Cardiac muscle cell (in vitro differentiated cells and primary cell): ENCODE measurements around the gene FOXJ3. TPM values are rescaled to one million over a fixed set of nuclear protein-coding genes. Genes with fewer than 3 reads are reported as not detected.

ENCODE experiments used
- DNase-seq, 2 donors: peaks; one replicate each; pipeline versions ENCODE4 v3.0.0 to v3.0.0-alpha.2; 2010 to 2017; ENCODE audit warnings: low read depth in 1 of 2, low spot score in 1 of 2
- H3K27ac ChIP-seq: fragments of 200-600 bp; sonication (generic); 2 replicates; pipeline ENCODE4 v1.5.1; 2016
- H3K27me3 ChIP-seq: fragments of 200-600 bp; sonication (generic); 2 replicates; pipeline ENCODE4 v1.6.0; 2016; ENCODE audit warnings: control low read depth
- H3K36me3 ChIP-seq: fragments of 200-600 bp; sonication (generic); 2 replicates; pipeline ENCODE4 v1.5.1; 2016; ENCODE audit warnings: control low read depth
- H3K4me1 ChIP-seq: fragments of 200-600 bp; sonication (generic); 2 replicates; pipeline ENCODE4 v1.8.1; 2017; ENCODE audit warnings: low read depth, mild to moderate bottlenecking, mixed run types
- H3K4me3 ChIP-seq: fragments of 200-600 bp; sonication (generic); 2 replicates; pipeline ENCODE4 v1.5.1; 2016; ENCODE audit warnings: mild to moderate bottlenecking
- H3K9me3 ChIP-seq: fragments of 200-600 bp; sonication (generic); 2 replicates; pipeline ENCODE4 v1.5.1; 2017; ENCODE audit warnings: low read depth, mild to moderate bottlenecking, control low read depth
- polyA plus RNA-seq: library from polyadenylated mRNA; unstranded; fragments of >200 nt; fragmentation: Nextera tagmentation; extraction: Ambion mirVana; gene quantifications from 2 replicates; pipeline ENCODE4 v1.2.1, GENCODE V29; 2016
- total RNA-seq: library from RNA; depleted of rRNA; stranded (reverse); fragments of >200 nt; gene quantifications from 2 replicates; pipeline ENCODE4 v1.2.3, GENCODE V29; 2016
- TF ChIP-seq, protein P1 (sequence below): IDR thresholded peaks from 2 replicates; pipeline ENCODE4 v1.5.1; 2012; ENCODE audit warnings: low read depth, mild to moderate bottlenecking, low read length

FOXJ3 gene
- total and polyA plus RNA-seq, 2 experiments from 2014 or later = 25.4 to 54.1 TPM

DNA sequence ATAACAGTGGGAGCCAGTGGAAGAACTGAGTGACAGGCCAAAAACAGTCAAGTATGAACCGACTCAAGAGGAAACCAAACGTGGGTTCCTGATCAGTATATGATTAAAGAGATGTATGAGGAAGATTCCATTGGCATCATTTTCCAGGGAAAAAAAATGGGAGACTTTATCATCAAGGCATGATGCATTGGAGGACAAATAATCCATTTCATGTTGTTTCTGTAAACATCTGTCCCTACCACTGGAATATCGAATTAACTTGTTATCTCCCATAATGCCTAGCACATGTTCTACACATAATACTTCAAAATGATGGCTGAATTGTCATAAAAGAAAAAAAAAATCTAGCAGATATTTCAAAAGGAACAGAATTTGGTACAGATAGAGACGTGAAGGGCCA is 13.3 kb downstream of the FOXJ3 start:
- TF ChIP-seq, protein P1, sequence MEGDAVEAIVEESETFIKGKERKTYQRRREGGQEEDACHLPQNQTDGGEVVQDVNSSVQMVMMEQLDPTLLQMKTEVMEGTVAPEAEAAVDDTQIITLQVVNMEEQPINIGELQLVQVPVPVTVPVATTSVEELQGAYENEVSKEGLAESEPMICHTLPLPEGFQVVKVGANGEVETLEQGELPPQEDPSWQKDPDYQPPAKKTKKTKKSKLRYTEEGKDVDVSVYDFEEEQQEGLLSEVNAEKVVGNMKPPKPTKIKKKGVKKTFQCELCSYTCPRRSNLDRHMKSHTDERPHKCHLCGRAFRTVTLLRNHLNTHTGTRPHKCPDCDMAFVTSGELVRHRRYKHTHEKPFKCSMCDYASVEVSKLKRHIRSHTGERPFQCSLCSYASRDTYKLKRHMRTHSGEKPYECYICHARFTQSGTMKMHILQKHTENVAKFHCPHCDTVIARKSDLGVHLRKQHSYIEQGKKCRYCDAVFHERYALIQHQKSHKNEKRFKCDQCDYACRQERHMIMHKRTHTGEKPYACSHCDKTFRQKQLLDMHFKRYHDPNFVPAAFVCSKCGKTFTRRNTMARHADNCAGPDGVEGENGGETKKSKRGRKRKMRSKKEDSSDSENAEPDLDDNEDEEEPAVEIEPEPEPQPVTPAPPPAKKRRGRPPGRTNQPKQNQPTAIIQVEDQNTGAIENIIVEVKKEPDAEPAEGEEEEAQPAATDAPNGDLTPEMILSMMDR = no peak
- no peaks in the 10 kb centered on the region for H3K27me3 ChIP-seq
- H3K4me3 ChIP-seq = no peak overlapping the region

DNA sequence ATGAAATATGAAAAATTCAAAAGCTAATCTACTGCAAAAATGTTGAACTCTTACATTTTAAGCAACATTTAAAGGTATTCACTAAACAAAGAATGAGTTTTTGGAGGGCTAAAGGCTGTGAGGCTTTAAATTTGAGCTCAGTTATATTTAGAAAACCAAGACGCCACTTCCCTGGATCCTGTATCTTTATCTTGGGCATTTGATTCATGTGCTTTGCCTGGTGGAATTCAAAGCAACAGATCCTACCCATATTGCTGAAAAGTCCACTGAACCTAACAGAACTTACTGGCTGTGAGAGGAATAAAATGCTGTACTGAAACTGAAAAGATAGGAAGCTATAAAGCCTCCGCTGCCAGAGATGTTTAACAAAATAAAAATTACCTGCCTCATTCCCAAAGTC is 14.3 kb downstream of the FOXJ3 start:
- TF ChIP-seq, protein P1 = no peak

More for the DNA sequence above, 13.3 kb downstream of the FOXJ3 start:
- no peak for DNase-seq
- H3K36me3 ChIP-seq = no peaks in the 10 kb centered on the region
- H3K9me3 ChIP-seq = no peaks in the 10 kb centered on the region
- peaks cover 28% of the 10 kb centered on the region for H3K4me1 ChIP-seq
- H3K27ac ChIP-seq = peak overlapping the region; percentile 86

DNA sequence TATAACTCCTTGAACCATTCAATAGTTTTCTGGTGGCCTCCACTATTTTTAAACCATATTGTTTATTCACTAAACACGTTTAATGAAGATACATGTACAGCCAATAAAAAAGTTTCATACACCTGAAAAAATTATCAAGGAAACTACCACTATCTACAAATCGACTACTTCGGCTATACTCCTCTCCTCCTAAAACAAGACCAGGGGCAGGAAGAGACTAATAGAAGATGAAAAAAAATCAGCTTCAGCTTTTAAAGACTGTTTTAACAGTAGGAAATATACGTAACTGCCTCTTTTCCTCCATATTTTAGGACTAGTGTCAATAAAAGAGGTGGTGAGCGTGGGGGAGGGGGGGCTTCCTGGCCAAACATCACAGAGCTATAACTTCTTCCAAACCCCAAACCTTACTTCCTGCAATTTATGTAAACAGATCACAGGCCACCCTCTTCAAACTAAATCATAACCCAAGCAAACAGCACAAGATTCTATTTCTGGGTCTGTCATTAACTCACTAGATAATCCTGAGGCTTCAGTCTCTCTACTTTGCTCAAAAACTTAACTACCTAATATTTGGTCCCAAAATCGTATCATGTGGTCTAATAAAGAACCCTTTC is 15.1 kb downstream of the FOXJ3 start:
- TF ChIP-seq, protein P1 = no peak
- no peak for DNase-seq
- H3K4me1 ChIP-seq = peaks cover 28% of the 10 kb centered on the region
- H3K27ac ChIP-seq = peak overlapping the region; percentile 86
- H3K36me3 ChIP-seq = no peaks in the 10 kb centered on the region
- H3K27me3 ChIP-seq = no peaks in the 10 kb centered on the region
- H3K9me3 ChIP-seq = no peaks in the 10 kb centered on the region
- peak overlapping the region; percentile 4 for H3K4me3 ChIP-seq

More for the DNA sequence above, 14.3 kb downstream of the FOXJ3 start:
- Histone ChIP-seq H3K9me3 (no peaks in the 10 kb centered on the region), H3K27me3 (no peaks in the 10 kb centered on the region), H3K4me1 (peaks cover 28% of the 10 kb centered on the region), H3K36me3 (no peaks in the 10 kb centered on the region), H3K27ac (peak overlapping the region; percentile 86), H3K4me3 (peak overlapping the region; percentile 4)
- DNase-seq = peak in 1 of 2 donors; percentile 49

DNA sequence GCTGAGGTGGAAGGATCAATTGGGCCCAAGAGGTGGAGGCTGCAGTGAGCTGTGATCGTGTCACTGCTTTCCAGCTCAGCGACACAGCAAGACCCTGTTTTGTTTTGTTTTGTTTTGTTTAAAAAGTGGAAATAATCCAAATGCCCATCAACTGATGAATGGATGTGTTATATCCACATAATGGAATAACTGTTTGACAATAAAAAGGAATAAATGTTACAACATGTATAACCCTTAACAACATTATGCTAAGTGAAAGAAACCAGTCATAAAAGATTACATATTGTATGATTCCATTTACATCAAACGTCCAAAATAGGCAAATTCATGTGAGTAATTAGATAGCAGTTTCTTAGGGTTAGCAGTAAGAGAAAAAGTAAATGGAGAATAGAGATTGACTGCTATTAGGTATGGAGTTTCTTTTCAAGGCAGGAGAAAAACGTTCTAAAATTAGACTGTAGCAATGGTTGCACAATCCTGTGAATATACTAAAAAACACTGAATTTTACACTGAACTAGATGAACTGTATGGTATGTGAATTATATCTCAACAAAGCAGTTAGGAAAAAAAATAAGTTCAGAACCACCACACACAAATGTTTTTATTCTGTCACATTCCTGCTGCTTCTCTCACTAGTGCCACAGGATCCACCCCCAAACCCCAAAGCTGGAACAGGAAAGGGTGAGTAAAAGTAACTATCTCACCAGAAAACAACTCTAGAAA is 15.7 kb downstream of the FOXJ3 start:
- H3K36me3 ChIP-seq = no peaks in the 10 kb centered on the region
- peaks cover 28% of the 10 kb centered on the region for H3K4me1 ChIP-seq
- peak overlapping the region; percentile 86 for H3K27ac ChIP-seq
- DNase-seq = peak in 1 of 2 donors; percentile 64
- H3K27me3 ChIP-seq = no peaks in the 10 kb centered on the region
- TF ChIP-seq, protein P1 = no peak
- no peak overlapping the region for H3K4me3 ChIP-seq
- H3K9me3 ChIP-seq = no peaks in the 10 kb centered on the region

DNA sequence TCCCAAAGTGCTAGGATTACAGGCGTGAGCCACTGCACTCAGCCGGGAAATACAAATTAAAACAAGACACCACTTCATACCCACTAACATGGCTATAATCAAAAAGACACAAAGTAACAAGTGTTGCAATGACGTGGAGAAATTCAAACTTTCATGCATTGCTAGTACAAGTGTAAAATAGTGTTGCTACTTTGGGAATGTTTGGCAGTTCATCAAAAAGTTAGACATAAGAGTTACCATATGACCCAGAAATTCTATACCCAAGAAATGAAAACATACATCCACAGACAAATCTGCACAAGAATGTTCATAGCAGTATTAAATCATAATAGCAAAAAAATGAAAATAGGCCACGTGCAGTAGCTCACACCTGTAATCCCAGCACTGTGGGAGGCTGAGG is 16.4 kb downstream of the FOXJ3 start:
- Histone ChIP-seq H3K9me3 (no peaks in the 10 kb centered on the region), H3K27me3 (no peaks in the 10 kb centered on the region), H3K4me1 (peaks cover 28% of the 10 kb centered on the region), H3K4me3 (no peak overlapping the region), H3K27ac (no peak overlapping the region), H3K36me3 (no peaks in the 10 kb centered on the region)
- TF ChIP-seq, protein P1 = no peak
- no peak for DNase-seq
